Muscle layer of colon (tissue), 2 donors: ENCODE measurements around the gene SCNN1G.

Experiments
- H3K27ac ChIP-seq: one replicate; pipeline ENCODE4 v1.7.0; 2013; ENCODE audit warnings: low read depth, mild to moderate bottlenecking, low read length, moderate library complexity
- H3K27me3 ChIP-seq, 2 donors: one replicate each; pipeline ENCODE4 v1.7.0; 2013; ENCODE audit warnings: low read length in 2 of 2, mild to moderate bottlenecking in 2 of 2; ENCODE audit not compliant: insufficient read depth in 2 of 2, control insufficient read depth in 1 of 2
- H3K36me3 ChIP-seq: one replicate; pipeline ENCODE4 v1.7.0; 2013; ENCODE audit warnings: mild to moderate bottlenecking, low read length; ENCODE audit not compliant: insufficient read depth
- H3K4me1 ChIP-seq: one replicate; pipeline ENCODE4 v1.7.0; 2013; ENCODE audit warnings: mild to moderate bottlenecking, low read length; ENCODE audit not compliant: insufficient read depth
- H3K4me3 ChIP-seq, 2 donors: one replicate each; pipeline ENCODE4 v1.7.0; 2013; ENCODE audit warnings: low read length in 2 of 2, low read depth in 1 of 2, mild to moderate bottlenecking in 1 of 2, moderate library complexity in 1 of 2
- H3K9ac ChIP-seq: one replicate; pipeline ENCODE4 v1.7.0; 2013; ENCODE audit warnings: low read length
- H3K9me3 ChIP-seq: one replicate; pipeline ENCODE4 v1.7.0; 2013; ENCODE audit warnings: mild to moderate bottlenecking, low read length
- donor health status: abdominal sarcoma.
- donor health status: Adenocarcinoma of cecum.

The SCNN1G gene, protein sequence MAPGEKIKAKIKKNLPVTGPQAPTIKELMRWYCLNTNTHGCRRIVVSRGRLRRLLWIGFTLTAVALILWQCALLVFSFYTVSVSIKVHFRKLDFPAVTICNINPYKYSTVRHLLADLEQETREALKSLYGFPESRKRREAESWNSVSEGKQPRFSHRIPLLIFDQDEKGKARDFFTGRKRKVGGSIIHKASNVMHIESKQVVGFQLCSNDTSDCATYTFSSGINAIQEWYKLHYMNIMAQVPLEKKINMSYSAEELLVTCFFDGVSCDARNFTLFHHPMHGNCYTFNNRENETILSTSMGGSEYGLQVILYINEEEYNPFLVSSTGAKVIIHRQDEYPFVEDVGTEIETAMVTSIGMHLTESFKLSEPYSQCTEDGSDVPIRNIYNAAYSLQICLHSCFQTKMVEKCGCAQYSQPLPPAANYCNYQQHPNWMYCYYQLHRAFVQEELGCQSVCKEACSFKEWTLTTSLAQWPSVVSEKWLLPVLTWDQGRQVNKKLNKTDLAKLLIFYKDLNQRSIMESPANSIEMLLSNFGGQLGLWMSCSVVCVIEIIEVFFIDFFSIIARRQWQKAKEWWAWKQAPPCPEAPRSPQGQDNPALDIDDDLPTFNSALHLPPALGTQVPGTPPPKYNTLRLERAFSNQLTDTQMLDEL

DNA sequence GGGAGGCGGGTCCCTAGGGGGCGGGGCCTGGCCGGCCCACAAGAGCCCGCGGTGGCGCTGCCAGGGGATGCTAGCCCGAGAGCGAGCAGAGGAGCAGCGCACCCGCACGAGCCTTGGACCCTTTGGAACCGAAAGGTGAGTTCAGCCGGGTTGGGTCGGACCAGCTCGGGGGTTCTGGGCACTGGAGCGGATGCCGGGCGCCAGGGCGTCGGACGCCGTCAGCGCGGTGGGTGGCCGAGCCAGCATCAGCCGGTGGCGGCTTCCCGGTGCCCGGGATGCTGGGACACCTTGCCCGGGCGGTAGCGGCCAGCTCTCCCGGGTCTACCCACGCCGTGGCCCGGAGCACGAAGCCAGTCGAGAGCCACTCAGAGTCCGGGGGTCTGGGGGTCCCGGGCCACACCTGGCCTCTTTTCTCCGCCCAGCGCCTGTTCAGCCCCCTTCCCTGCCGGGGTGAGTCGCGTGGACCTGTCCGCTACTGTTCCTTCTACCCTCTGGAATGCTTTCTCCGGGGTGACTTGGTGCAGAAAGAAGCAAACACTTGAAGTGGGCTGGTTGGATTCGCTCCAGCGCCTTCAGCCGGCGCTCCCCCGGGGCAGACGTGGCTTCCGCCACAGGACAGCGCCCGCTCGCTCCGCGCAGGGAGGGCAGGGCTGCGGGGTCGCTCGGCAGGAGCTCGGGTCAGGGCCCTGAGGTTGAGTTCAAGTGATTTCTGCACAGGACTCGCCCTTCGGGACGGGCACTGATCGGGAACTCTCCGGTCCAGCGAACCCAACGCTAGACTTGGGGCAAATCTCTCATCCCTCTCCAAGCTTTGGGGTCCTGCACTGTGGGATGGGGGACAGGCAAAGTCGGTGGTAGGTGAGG is at the start of gene SCNN1G:
SCNN1G (plus strand) TSS at position 67 of the 864 bp plus-strand sequence. CDS start 3,527 bp downstream, outside the sequence.
- Histone ChIP-seq H3K4me1 (peaks cover 12% of the 10 kb centered on the region), H3K27ac (no peak within 1 kb of the TSS), H3K9ac (no peak within 1 kb of the TSS)

DNA sequence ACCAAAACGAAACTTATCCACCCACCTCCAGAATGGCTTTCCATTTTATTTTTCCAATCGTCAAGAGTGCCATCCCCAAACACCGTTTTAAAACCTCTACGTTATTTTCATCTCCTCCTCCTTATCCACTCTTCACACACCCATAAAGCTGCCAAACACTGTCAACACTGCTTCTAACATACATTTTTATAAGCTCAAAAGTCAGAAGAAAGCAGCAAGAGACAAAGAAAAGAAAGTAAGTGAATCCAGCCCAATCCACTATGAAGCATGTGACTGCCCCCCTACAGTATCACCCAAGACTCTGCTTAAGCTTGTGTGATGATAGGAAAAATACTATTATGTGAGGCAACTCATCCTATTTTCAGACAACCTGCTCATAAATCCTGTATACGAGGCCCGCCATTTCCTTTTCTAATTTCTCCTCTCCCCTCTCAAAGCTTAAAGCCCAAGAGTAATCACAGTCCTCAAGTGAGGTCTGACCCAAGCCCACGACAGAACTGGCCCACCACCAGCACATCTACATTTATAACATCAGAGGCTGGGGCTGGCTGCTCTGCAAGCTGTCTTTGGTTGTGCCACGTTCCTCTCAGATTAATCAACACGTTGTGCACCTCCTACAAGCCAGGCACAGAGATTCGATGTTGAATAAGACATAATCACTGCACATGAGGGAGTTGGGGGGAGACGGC is 49.6 kb upstream of the SCNN1G start:
- Histone ChIP-seq H3K4me1 (peaks cover 38% of the 10 kb centered on the region), H3K36me3 (no peaks in the 10 kb centered on the region), H3K27ac (peak overlapping the region; percentile 62), H3K9me3 (no peaks in the 10 kb centered on the region), H3K9ac (peak overlapping the region; percentile 23), H3K4me3 (peak overlapping the region; percentile 17 to 54), H3K27me3 (no peaks in the 10 kb centered on the region)

More for the DNA sequence above, at the start of gene SCNN1G:
- no peaks in the 10 kb centered on the region for H3K36me3 ChIP-seq
- peaks cover 24 to 35% of the 10 kb centered on the region in 2 donors for H3K27me3 ChIP-seq
- peak within 1 kb of the TSS; percentile 49 to 52 for H3K4me3 ChIP-seq
- no peaks in the 10 kb centered on the region for H3K9me3 ChIP-seq

DNA sequence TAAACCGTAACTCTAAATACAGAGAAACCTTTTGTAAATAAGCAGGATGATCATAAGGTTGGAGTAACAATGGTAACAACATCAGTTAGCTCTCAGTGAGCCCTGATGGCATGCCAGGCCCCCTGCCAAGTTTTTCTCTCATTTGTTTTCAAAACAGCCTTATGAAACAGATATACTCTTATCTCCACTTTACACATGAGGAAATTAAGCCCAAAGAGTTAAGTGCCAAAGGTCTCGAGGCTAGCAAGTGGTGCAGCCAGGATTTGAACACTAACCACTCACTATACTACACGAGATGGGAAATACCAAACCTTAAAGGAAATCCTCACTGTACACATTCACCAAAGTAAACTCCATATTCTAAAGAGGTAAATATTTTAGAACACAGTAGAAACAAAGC is 48.3 kb upstream of the SCNN1G start:
- H3K36me3 ChIP-seq = no peaks in the 10 kb centered on the region
- no peak overlapping the region for H3K4me3 ChIP-seq
- H3K9ac ChIP-seq = no peak overlapping the region
- H3K4me1 ChIP-seq = peaks cover 28% of the 10 kb centered on the region
- H3K27ac ChIP-seq = no peak overlapping the region
- H3K27me3 ChIP-seq = no peaks in the 10 kb centered on the region
- no peaks in the 10 kb centered on the region for H3K9me3 ChIP-seq

DNA sequence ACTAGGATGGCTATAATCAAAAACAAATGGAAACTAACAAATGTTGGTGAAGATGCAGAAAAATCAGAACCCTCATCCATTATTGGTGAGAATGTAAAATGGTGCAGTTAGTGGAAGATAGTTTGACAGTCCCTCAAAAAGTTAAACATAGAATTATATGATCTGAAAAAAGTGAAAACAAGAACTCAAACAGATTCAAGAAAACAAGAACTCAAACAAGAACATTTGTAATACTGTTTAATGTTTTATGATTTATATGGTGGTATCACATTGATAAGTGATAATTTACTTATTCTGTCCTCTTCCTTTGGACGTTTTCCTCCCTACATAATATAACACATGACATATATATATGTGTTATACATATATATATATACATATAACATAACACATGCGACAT is 45.3 kb upstream of the SCNN1G start:
- no peaks in the 10 kb centered on the region for H3K27me3 ChIP-seq
- no peak overlapping the region for H3K4me3 ChIP-seq
- H3K4me1 ChIP-seq = peaks cover 32% of the 10 kb centered on the region
- no peak overlapping the region for H3K27ac ChIP-seq
- H3K9me3 ChIP-seq = no peaks in the 10 kb centered on the region
- no peak overlapping the region for H3K9ac ChIP-seq
- no peaks in the 10 kb centered on the region for H3K36me3 ChIP-seq

DNA sequence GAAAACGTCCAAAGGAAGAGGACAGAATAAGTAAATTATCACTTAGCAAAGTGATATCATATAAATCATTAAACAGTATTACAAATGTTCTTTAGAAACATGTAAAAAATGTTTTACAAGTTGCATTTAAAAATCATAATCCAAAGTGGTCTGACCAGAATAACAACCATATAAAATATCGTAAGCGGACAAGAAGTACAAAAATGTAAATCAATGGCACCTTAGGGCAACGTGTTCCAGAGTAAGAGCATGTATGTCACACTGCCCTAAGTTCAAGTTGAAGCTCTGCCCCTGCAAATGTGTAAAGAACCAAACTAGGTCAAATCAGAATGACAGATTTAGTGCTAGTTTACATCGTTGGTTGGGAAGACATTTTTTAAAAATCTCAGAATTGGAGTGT is 44.7 kb upstream of the SCNN1G start:
- no peak overlapping the region for H3K4me3 ChIP-seq
- H3K36me3 ChIP-seq = no peaks in the 10 kb centered on the region
- no peak overlapping the region for H3K9ac ChIP-seq
- H3K27ac ChIP-seq = no peak overlapping the region
- H3K9me3 ChIP-seq = no peaks in the 10 kb centered on the region
- no peaks in the 10 kb centered on the region for H3K27me3 ChIP-seq
- H3K4me1 ChIP-seq = peaks cover 36% of the 10 kb centered on the region

DNA sequence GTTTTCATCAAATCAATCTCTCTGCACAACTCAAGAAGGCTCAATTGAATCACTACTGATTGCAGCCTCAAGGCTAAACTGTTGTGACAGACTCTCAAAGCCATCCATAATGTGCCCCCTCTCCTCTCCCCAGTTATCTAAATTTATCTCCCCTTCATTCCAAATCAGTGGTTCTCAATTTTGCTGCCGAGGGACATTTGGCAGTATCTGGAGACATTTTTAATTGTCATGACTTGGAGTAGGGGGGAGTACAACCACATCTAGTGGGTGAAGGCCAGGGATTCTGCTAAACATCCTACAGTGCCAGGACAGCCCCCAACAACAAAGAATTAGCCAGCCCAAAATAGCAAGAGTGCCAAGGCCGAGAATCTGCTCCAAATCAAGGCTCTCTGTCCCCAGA is 42.4 kb upstream of the SCNN1G start:
- Histone ChIP-seq H3K9ac (no peak overlapping the region), H3K4me1 (peaks cover 32% of the 10 kb centered on the region), H3K4me3 (no peak overlapping the region), H3K36me3 (no peaks in the 10 kb centered on the region), H3K27me3 (no peaks in the 10 kb centered on the region), H3K9me3 (no peaks in the 10 kb centered on the region), H3K27ac (no peak overlapping the region)

DNA sequence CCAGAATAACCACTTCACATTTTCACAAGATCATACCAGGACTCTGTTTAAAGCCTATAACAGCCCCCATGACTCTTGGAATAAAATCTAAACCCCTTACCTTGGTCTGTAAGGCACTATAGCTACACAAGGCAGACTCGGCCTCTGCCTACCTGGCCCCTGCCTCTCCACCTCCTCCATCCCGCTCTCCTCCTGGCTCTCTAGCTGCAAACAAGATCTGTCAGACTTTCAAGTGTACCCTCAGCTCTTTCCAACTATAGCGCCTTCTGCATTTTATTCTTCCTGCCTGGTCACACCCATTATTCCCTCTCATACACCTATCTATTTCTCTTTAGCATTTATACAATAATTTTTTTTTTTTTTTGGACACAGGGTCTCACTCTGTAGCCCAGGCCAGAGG is 41.5 kb upstream of the SCNN1G start:
- no peaks in the 10 kb centered on the region for H3K9me3 ChIP-seq
- H3K27me3 ChIP-seq = no peaks in the 10 kb centered on the region
- peaks cover 32% of the 10 kb centered on the region for H3K4me1 ChIP-seq
- no peak overlapping the region for H3K9ac ChIP-seq
- no peaks in the 10 kb centered on the region for H3K36me3 ChIP-seq
- H3K4me3 ChIP-seq = no peak overlapping the region
- H3K27ac ChIP-seq = no peak overlapping the region

DNA sequence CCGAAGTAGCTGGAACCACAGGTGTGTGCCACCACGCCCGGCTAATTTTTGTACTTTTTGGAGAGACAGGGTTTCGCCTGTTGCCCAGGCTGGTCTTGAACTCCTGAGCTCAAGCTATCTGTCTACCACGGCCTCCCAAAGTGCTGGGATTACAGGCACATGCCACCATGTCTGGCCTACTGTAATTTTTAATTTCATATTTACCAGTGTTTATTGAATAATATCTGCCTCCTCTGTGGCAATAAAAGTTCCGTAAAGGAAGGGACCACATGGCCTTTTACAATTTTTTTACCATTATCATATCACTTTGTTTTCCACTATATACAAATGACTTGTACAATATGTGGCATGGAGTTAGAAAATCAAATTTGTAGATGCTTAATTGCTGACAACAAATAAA is 41.0 kb upstream of the SCNN1G start:
- H3K9me3 ChIP-seq = no peaks in the 10 kb centered on the region
- H3K27me3 ChIP-seq = no peaks in the 10 kb centered on the region
- H3K27ac ChIP-seq = no peak overlapping the region
- no peak overlapping the region for H3K9ac ChIP-seq
- H3K4me1 ChIP-seq = peaks cover 32% of the 10 kb centered on the region
- H3K4me3 ChIP-seq = no peak overlapping the region
- no peaks in the 10 kb centered on the region for H3K36me3 ChIP-seq

DNA sequence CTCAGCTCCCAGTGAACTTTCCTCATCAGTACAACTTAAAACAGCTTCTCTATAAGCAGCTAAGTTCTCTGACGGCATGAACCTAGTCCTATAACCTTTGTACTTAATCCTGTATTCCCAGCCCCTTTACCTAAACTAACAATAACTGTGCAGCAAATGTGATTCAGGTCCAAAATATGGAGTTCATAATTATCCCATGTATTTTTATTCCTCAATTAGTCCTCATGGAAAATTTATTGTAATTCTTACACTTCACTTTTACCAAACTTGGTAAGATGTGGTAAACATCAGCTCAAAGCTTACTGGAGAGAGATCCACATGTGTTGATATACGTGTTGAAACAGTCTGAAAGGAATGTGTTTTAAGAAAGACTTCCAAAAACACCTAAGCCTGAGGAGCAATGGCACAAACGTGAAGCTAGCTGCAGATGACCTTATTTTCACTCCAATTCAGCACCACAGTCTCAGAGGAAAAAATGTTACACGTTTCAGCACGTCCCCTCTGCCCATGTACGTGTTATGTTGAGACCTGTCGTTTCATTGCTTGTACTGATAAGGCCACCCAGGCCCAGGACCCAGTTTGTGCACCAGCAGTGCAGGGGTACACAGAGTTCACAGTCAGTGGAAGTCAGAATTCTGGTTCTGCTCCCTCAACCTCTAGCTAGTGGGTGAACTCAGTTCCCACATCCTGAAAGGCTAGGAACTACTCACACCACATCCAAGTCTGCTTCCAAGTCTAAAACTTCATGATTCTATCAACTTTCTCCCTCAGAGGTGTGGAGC is 40.4 kb upstream of the SCNN1G start:
- H3K36me3 ChIP-seq = no peaks in the 10 kb centered on the region
- no peak overlapping the region for H3K27ac ChIP-seq
- H3K4me3 ChIP-seq = no peak overlapping the region
- no peaks in the 10 kb centered on the region for H3K9me3 ChIP-seq
- H3K4me1 ChIP-seq = peaks cover 33% of the 10 kb centered on the region
- H3K9ac ChIP-seq = no peak overlapping the region
- no peaks in the 10 kb centered on the region for H3K27me3 ChIP-seq

DNA sequence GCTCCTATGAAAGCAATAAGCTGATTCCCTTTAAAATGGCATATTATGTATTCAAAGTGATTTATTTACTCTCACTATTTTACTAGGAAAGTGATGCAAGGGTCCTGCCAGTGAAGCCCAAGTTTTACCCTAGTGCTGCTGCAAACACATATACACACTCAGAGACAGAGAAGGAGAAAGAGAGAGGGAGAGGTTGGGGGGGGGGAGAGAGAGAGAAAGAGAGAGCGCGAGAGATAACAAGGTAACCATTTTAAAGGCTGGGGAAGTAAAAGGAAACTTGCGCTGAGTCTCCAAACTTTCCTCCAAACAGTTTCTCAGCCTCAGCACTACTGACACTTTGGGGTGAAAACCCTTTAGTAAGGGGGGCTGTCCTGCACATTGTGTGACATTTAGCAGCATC is 39.2 kb upstream of the SCNN1G start:
- Histone ChIP-seq H3K9ac (no peak overlapping the region), H3K27ac (no peak overlapping the region), H3K4me3 (no peak overlapping the region), H3K27me3 (no peaks in the 10 kb centered on the region), H3K36me3 (no peaks in the 10 kb centered on the region), H3K9me3 (no peaks in the 10 kb centered on the region), H3K4me1 (peaks cover 44% of the 10 kb centered on the region)
